Stromal cell of bone marrow (primary cell): Measurements from ENCODE around the gene TRIM32.

Experiments
- DNase-seq: peaks from one replicate; pipeline ENCODE4 v3.0.0-alpha.2; 2012; ENCODE audit warnings: low read depth

Gene TRIM32, protein sequence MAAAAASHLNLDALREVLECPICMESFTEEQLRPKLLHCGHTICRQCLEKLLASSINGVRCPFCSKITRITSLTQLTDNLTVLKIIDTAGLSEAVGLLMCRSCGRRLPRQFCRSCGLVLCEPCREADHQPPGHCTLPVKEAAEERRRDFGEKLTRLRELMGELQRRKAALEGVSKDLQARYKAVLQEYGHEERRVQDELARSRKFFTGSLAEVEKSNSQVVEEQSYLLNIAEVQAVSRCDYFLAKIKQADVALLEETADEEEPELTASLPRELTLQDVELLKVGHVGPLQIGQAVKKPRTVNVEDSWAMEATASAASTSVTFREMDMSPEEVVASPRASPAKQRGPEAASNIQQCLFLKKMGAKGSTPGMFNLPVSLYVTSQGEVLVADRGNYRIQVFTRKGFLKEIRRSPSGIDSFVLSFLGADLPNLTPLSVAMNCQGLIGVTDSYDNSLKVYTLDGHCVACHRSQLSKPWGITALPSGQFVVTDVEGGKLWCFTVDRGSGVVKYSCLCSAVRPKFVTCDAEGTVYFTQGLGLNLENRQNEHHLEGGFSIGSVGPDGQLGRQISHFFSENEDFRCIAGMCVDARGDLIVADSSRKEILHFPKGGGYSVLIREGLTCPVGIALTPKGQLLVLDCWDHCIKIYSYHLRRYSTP

DNA sequence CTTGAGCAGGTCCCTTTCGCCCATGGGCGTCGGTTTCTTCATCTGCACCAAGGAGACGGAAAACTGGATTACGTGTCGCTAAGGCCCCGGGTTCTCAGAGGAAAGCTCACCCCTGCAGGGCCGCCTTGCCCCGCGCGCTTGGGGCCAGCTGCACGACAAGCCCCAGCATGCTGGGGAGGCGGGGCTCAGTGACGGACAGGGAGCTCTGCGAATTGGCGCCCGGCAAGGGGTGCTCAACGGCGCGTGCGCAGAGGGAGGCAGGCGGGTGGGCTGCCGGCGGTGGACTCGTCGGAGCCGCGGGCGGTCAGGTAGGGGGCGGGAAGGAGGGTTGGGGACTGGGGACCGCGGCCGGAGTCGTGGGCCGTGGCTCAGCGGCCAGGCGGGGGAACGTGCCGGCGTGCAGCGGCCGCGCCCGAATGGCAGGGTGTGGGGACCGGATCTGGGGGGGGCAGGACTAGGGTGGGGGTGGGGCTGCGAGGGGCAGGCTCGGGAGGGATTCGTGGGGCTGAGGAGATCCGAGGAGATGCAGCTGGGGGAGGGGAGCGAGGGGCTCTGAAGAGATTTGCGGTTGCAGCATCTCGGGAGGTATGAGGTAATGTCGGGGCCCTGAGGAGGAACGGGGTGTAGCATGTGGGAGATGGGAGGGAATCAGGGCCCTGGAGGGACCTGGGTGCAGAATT, at the start of gene TRIM32:
Gene TRIM32, plus strand, starts transcription at position 232 of the 680 bp plus-strand sequence. CDS start 10,438 bp downstream, outside the sequence.
- peak; percentile 72 for DNase-seq

DNA sequence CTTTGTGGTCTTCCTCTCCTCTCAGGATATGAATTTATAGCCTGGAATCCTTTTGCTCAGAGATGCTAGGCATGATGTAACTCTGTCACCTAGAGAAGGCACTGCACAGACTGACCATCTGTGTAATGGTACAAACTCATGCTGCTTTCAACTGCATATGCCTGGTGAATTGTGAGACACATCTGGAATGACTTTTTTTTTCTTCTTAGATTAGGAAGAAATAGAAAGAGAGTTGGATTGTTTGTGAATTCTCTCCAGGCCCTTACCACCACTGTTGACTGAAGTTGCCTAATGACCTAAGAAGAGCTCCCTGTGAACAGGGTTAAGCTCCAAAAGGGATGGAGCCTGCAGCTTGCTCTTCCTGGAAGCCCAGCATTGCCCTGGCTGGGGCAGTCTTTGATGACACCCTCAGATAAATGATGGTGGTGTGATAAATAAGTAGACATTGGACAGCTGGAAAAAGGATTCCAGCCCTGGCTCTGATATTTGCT, 47.8 kb upstream of the TRIM32 start:
- DNase-seq, result no peak

DNA sequence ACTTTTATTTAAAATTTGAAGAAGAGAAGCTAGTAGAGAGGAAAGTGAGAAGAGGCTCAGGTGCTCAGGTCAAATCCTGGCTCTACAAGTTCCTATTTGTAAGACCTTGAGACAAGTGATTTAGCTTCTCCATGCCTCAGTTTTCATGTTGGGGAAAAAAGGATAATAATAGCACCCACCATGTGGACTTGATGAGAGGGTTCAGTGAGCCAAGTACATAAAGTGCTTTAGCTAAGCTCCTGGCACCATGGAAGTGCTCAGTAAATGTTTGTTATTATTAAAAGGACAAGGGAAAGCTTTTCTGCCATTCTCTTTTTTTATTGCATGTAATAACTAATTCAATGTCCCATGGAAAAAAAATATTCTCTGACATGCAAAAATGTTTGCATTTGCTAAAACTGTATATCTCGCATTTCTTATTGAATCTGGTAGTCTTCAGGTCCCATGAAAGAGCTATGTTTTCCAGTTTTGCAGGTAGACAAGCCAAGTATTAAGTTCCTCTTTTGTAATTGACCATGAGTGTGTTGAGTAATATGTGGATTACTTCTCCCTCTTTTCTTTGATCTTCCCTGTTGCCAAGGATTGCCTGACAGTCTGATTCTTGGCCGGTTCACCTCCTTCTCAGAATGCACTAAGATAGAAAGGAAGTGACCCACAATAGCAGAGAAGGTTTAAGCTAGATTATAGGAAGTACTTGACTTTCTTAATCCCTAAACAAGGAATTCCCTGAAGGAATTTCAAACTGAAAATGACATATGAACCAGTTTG, 45.6 kb upstream of the TRIM32 start:
- no peak for DNase-seq

DNA sequence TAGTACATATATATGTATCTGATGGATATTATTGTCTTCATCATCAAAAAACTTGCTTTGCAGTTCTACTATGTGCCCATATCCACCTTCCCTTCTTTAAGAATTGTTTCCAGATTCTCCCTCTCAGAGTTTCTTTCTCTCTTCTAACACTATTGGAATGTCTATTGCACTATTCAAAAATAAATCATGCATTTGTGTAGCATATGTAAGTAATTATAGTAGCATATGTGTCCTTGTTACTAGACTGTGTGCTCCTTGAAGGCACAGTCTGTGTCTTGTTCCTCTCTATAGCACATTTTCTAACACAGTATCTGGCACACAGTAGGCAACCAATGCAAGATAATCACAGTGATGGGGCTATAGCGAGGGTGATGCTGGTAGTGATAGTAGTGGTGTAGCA, 43.4 kb upstream of the TRIM32 start:
- DNase-seq, result no peak

DNA sequence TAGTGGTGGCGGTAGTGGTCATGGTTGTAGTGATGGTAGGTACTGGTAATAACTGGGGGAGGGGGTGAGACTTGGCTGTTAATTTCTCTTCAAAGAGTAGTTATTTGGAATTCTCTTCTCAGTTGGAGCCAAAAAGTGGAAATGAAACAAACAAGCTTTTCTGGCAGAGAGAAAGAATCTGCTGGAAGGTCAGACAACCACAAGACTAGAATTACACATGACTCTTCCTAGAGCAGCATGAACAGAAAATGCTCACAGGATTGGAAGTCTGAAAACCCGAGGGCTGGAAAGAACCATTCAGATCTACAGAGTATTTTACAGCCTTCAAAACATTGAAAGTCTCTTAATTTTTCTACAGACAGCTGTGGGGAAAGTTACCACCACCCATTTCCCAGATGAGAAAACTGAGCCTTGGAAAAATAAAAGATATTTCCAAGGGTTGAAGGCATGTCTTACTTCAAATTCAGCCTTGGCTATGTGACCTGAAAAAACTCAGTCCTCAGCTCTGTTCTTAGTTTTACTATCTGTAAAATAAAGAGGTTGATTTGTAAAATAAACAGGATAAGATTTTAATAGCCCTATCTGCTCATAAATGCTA, 42.9 kb upstream of the TRIM32 start:
- DNase-seq, result peak; percentile 74

DNA sequence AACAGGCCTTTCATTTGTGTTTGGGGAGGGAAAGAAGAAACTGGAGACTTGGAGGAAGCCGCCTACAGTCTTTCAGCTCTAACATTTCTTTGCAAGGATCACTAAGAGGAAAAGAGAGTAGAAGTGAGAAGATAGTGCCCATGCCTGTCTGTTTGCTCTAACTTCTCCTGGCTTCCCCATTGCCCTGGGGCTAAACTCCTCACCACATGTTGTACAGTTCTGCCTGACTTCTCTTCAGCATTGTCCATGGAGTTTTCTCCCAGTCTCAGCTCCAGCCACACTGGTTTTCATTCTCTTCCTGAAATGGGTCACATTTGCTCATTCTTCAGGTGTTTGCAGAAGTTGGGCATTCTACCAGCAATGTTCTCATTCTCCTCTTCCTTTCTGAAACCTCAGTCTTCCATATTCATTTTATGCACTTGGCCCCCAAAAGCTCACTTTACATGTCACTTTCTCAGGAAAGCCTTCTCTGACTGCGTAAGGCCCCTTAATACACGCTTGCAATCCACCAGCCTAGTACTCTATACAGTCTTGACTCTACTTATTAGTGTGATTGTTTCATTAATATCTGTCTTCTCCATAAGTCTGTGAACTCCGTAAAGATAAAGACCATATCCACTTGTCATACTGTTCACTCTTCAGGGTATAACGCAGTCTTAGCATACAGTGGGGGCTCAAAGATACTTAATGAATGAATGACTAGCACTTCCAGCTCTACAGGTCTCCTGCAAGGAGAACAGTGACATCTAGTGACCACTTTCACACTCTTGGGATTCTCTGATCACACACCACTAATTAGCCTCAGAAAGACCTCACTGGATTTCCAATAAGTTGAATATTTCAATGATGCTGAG, 40.2 kb upstream of the TRIM32 start:
- no peak for DNase-seq

DNA sequence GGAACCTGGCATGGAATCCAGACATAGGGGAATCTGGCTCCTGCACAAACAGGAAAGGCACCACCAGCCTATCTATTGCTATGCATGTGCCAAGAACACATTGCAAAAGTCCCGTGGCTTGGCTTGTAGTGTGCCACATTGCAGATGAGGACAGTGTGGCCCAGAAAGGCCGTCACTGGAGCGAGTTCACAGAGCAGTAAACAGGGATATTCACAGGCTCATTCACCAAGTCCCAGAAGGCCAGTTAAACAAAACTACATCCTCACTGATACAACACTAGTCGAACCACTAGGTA, 39.6 kb upstream of the TRIM32 start:
- DNase-seq, result no peak

DNA sequence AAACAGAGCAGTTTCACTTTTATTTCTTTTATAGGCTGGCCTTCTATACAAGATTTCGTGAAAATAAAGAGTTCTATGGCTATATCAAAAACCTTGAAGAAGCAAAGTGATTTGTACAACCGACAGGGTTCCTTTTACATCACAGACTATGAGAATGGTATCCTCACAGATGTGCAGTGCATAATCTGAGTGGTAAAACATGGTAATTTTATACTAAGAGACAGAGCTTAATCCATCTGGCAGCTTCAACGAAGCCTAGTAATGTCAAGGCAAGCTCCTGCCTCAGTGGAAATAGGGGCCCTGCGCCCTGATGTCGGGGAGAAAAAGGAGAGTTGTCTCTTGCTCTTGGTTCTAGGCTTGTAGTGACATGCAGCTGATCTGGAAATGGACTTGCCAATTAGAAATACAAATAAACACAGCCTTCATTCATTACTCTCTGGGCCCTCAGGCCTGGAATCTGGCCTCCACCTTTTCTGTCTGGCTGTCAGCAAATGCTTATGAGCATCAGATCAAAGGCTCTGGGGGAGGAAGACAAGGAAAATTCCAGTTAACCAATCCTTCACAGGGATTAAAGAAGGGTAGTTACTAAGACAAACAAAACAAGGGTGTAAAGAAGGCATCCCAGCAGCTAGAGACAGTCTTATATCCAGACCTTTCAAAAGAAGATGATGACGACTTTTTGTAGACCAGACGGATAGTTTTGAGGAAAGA, 33.6 kb upstream of the TRIM32 start:
- DNase-seq, result no peak

DNA sequence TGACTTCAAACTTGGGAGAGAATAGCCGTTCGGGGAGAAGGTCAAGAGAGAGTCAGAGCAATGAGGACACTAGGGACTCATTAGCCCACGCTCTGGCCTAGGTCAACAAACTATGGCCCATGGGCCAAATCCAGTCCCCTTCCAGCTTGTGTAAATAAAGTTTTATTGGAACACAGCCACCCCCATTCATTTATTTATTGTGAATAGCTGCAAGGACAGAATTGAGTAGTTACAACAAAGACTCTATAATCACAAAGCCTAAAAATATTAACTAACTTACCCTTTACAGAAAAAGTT, 33.1 kb upstream of the TRIM32 start:
- DNase-seq, result no peak

DNA sequence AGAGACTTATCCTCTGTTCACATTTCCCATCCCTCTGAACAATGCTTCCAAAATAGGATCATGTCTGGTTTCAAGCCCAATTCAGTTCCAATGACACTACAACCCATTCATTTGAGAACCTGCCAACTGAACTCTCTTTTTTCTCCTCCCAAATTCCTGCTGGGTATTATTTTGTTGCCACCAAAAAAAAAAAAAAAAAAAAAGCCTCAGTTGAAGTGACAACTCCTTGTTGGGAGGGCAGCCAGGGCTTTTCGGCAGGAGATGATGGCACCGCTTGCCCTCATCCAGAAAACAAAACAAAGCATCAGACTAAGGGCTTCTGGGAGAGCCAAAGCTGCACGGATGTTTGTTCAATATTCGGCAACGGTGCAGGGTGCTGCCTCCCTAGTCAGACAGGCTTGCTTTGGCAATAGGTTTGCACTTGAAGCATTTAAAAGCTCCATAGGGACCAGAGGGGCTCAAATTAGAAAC, 30.6 kb upstream of the TRIM32 start:
- DNase-seq, result no peak

DNA sequence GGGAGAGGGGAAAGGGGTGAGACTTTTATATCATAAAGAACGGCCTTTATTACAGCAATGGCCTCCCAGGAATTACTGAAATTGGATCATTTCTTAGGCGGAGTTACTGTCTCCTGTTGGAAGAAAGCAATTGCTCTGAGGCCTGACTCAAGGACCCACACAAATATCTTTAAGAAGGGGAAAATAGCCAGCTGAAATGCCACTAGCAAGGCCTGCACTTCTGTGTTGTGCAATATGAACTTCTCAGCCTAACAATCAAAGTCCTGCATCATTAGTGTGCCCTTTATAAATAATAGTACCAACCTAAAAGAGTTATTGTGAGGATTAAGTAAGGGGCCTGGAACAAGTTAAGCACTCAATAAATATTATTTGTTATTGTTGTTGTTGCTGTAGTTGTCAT, 30.1 kb upstream of the TRIM32 start:
- no peak for DNase-seq

DNA sequence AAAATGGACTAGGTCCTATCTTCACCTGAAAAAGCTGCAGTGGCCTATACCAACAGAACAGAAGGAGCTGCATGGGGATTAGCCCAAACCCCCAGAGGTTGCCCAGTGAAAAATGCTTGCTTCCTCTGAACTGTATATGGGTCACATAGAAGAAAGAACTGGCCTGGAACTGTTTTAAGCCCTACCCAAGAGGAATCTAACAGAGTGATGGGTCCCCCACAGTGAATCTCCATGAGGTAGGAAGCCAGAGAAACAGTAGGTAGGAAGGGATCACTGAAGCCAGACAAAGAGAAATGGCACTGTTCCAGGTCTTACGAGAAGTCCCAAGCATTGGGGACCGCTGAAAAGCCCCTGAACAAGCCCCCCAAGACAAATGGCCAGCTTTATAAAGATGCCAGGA, 28.8 kb upstream of the TRIM32 start:
- DNase-seq, result no peak

DNA sequence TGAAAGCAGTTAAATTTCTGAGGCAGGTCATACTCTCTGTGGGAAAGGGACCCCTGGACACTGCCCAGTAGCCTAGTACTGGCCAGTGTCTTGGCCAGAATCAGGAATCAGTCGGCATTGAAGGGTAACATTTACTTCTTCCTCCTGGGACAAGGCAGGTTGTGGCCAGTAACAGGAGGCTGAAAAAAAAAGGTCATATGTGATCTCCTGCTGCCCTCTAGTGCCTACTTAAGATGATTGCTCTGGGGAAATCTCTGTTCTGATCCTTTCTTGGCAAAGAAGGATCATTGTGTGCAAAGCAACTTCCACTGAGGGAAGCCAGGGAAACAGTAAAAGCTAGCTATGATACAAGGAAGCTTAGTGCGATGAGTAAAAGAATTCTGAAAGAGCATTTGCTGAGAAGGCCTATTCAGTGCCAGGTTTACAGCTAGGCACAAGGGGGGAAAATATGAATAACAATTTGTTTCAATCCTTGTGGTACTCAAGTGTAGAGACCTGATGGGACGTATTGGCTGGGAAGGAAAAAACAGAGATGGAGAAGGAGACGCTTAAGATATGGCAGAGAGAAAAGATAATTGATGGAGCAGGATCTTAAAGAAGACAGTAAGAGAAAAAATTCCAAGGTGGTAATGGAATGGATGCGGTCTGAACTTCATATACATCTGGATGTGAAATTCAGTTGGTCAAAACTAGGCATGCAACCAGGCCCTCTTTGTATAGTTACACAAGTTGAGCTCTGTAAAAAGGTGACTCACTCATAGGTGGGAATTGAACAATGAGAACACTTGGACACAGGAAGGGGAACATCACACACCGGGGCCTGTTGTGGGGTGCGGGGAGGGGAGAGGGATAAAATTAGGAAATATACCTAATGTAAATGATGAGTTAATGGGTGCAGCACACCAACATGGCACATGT, 25.8 kb upstream of the TRIM32 start:
- DNase-seq, result peak; percentile 77

DNA sequence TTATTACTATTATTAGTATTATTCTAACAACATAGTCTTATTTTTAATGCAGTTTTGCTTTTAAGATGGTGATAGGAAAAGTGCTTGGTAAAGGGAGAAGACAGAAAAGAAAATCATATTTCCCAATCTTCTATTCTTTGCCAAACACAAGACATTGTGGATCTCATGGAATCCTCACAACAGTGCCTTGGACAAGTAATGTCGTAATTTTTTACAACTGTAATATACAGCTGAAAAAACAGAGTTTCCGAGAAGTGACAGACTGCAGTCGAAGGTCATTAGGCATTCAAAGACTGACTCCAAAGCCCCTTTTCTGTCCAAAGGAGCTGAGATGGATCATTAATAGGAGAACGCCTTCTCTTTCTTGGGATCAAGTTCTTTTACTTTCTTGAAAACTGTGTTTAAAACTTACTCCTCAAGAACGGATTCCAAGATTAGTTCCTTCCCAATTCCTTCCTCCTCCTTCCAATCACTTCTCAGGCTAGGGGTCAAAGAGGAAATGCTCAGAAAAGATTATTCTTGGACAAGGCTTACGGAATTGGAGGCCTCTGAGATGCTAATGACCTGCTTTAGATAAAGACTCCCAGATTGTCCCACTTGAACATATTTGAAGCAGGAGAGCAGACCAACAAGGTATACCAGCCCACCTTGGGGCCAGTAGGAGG, 24.3 kb upstream of the TRIM32 start:
- DNase-seq, result peak; percentile 48

DNA sequence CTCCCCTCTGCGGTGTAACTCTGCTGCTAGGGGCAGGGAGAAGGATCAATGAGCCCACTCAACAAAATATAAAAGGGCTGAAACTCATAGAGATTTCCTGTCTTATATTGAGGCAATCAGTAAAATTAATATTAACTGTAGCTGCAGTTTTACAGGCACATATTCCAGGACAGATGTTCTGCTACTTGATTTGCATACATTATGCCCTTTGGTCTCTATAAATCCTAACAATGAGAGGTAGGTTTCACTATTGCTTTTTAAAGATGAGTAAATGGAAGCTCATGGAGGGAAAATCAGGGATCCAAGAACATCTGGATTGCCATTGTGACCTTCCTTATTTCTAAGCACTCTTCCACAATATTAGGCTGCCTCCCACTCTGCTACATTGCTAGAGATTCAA, 23.5 kb upstream of the TRIM32 start:
- no peak for DNase-seq

DNA sequence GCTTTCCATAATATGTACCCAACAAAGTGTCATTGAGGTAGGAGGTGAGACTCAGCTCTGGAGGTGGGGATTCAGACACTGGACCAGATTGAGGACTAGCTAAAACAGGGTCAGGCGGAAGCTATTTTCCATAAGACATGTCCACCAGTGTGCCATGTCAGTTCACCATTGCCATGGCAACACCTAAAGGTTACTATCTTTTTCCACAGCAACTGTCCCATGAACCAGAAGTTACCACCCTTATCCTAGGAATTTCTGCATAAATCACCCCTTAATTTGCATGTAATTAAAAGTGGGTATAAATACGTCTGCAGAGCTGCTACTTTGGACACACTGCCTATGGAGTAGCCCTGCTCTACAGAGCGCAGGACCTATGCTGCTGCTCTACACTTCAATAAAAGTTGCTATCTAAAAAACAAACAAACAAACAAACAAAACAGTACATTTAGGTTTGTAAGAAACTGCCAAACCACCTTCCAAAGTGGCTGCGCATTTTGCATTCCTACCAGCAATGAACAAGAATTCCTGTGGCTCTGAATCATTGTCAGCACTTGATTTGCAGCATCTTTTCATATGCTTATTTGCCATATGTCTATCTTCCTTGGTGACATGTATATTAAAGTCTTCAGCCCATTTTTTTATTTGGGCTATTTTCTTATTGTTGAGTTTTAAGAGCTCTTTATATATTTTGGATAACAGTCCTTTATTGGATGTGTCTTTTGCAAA, 18.0 kb upstream of the TRIM32 start:
- no peak for DNase-seq

DNA sequence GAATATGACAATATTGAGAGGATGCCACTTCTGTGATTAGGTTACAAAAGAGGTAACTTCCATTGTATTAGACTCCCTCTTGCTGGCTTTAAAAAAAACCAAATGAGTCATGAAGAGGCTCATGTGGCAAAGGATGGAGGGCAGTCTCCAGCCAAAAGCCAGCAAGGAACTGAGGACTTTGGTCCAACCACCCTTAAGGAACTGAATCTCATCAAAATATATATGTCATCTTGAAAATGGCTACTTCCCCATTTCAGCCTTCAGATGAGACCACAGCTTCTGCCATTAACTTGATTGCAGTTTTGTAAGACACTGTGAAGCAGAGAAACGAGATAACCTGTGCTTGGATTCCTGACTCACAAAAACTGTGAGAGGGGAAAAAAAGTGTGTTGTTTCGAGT, 15.5 kb upstream of the TRIM32 start:
- DNase-seq, result no peak

DNA sequence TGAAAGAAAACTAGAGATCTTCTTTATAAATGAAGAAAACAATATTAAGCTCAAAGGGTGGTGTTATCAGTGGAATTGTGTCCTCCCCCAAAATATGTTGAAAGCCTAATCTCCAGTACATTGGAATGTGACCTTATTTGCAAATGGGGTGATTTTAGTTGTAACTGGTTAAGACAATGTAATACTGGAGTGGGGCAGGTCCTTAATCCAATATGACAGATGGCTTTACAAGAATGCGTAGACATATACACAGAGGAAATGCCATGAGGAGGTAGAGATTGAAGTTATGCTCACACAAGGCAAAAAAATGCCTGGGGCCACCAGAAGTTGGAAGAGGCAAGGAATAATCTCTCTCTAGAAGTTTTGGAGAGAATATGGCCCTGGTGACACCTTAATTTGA, 13.7 kb upstream of the TRIM32 start:
- DNase-seq, result no peak
